Endothelial cell of umbilical vein (primary cell): Measurements from ENCODE around the gene PODXL2. TPM values are rescaled to one million over a fixed set of nuclear protein-coding genes. Genes with fewer than 3 reads are reported as not detected.

Experiments
- BruUV-seq: library from RNA; stranded (reverse); fragments of 400-500 nt; replicated peaks from 2 replicates; lab custom pipeline; 2021; lab: Mats Ljungman, UMichigan
- CTCF ChIA-PET: fragments of 300-600, 350-600 bp; sonication (Branson Sonifier 250); formaldehyde crosslinking; loops from one replicate; lab custom pipeline; 2021; ENCODE audit warnings: antibody characterized with exemption, inconsistent platforms; lab: Charles Lee
- POLR2A ChIA-PET: fragments of 300-600, 350-600 bp; sonication (Branson Sonifier 250); formaldehyde crosslinking; loops from one replicate; lab custom pipeline; 2021; ENCODE audit warnings: antibody characterized with exemption, inconsistent platforms; lab: Charles Lee
- DNase-seq: peaks from one replicate; pipeline ENCODE4 v3.0.0-alpha.2; 2011; ENCODE audit warnings: low read depth, low spot score
- FAIRE-seq: peaks from 2 replicates; lab custom pipeline; 2011; peaks lifted over from hg19 to GRCh38; lab: Jason Lieb, UNC
- H2AFZ ChIP-seq: 2 replicates; pipeline ENCODE4 v1.6.0; 2012; ENCODE audit warnings: low read depth, low read length, control low read depth, inconsistent platforms
- H3K27ac ChIP-seq: 2 replicates; pipeline ENCODE4 v1.5.1; 2011; ENCODE audit warnings: low read depth, mild to moderate bottlenecking, control low read depth, low read length, moderate library complexity; ENCODE audit not compliant: insufficient read depth
- H3K27me3 ChIP-seq, 2 experiments: 2 replicates each; pipeline versions ENCODE4 v1.6.0 to v1.6.1; 2011; ENCODE audit warnings: low read length in 2 of 2, mixed read lengths in 1 of 2; ENCODE audit not compliant: control insufficient read depth in 2 of 2, insufficient read depth in 2 of 2
- H3K36me3 ChIP-seq, 2 experiments: 2 replicates in 1 of 2; 3 replicates in 1 of 2; pipeline ENCODE4 v1.5.1; 2011; ENCODE audit warnings: low read length in 2 of 2, mild to moderate bottlenecking in 1 of 2, moderate library complexity in 1 of 2; ENCODE audit not compliant: control insufficient read depth in 2 of 2, insufficient read depth in 2 of 2; ENCODE audit errors: extremely low read depth in 1 of 2
- H3K4me1 ChIP-seq: 3 replicates; pipeline ENCODE4 v1.5.1; 2011; ENCODE audit warnings: mild to moderate bottlenecking, low read length; ENCODE audit not compliant: control insufficient read depth, insufficient read depth; ENCODE audit errors: extremely low read depth
- H3K4me2 ChIP-seq: 2 replicates; pipeline ENCODE4 v1.6.1; 2011; ENCODE audit warnings: low read length, control low read depth, mixed read lengths; ENCODE audit not compliant: insufficient read depth
- H3K4me3 ChIP-seq, 3 experiments: fragments of 200-600 bp in 1 of 3; sonication (generic), shearing (Covaris generic) in 1 of 3; replicated peaks in 1 of 3; 2 replicates each; pipeline ENCODE4 v1.5.1; 2011 to 2016; ENCODE audit warnings: control low read depth in 3 of 3, low read length in 3 of 3, mild to moderate bottlenecking in 2 of 3, inconsistent platforms in 1 of 3, low read depth in 1 of 3, moderate library complexity in 1 of 3; ENCODE audit not compliant: insufficient read depth in 1 of 3
- H3K79me2 ChIP-seq: 2 replicates; pipeline ENCODE4 v1.6.0; 2012; ENCODE audit warnings: low read length, inconsistent platforms; ENCODE audit not compliant: control insufficient read depth, insufficient read depth
- H3K9ac ChIP-seq: replicated peaks from 2 replicates; pipeline ENCODE3; 2011; ENCODE audit warnings: low read length, control low read depth; ENCODE audit not compliant: insufficient read depth; ENCODE audit errors: extremely low read depth
- H3K9me1 ChIP-seq: replicated peaks from 3 replicates; pipeline ENCODE4 v1.6.0; 2011; ENCODE audit warnings: mild to moderate bottlenecking, low read length; ENCODE audit not compliant: control insufficient read depth, insufficient read depth; ENCODE audit errors: extremely low read depth
- H3K9me3 ChIP-seq: replicated peaks from 2 replicates; pipeline ENCODE4 v1.5.1; 2012; ENCODE audit warnings: low read length, inconsistent platforms; ENCODE audit not compliant: control insufficient read depth, insufficient read depth
- H4K20me1 ChIP-seq: replicated peaks from 2 replicates; pipeline ENCODE3; 2011; ENCODE audit warnings: mild to moderate bottlenecking, low read length; ENCODE audit not compliant: control insufficient read depth, insufficient read depth; ENCODE audit errors: extremely low read depth
- EZH2 ChIP-seq: IDR thresholded peaks from 2 replicates; pipeline ENCODE4 v1.6.1; 2012; ENCODE audit warnings: borderline replicate concordance, low read depth, mild to moderate bottlenecking, moderate library complexity, low read length, inconsistent platforms; ENCODE audit not compliant: severe bottlenecking
- FOS ChIP-seq: IDR thresholded peaks from 2 replicates; pipeline ENCODE4 v1.6.1; 2011; ENCODE audit warnings: mild to moderate bottlenecking, low read length, moderate library complexity, borderline replicate concordance; ENCODE audit not compliant: insufficient read depth
- GATA2 ChIP-seq: IDR thresholded peaks from 2 replicates; pipeline ENCODE4 v1.7.0; 2011; ENCODE audit warnings: low read depth, mild to moderate bottlenecking, moderate library complexity, mixed read lengths, low read length; ENCODE audit not compliant: insufficient read length, insufficient read depth
- JUN ChIP-seq: IDR thresholded peaks from 2 replicates; pipeline ENCODE4 v1.6.1; 2011; ENCODE audit warnings: borderline replicate concordance, low read depth; ENCODE audit not compliant: insufficient read length, insufficient read depth
- MYC ChIP-seq: IDR thresholded peaks from one replicate; pipeline ENCODE4 v1.6.1; 2011; ENCODE audit warnings: mild to moderate bottlenecking, low read depth, low read length
- POLR2A ChIP-seq: IDR thresholded peaks from 2 replicates; pipeline ENCODE4 v1.6.1; 2012; ENCODE audit warnings: low read depth, mild to moderate bottlenecking, control low read depth, low read length
- POLR2AphosphoS5 ChIP-seq: IDR thresholded peaks from 2 replicates; pipeline ENCODE4 v1.6.1; 2012; ENCODE audit warnings: low read depth, mild to moderate bottlenecking, control low read depth, low read length, moderate library complexity; ENCODE audit not compliant: insufficient read depth
- dilution Hi-C: fragments of 300-500 bp; cut with MboI; formaldehyde crosslinking; loops from one replicate; pipeline ENCODE4 v1.15.0; 2019; ENCODE audit warnings: low sequenced_read_pairs; ENCODE audit not compliant: extremely low pct_ligation_motif_present
- intact Hi-C: fragments of 100-400 bp; cut with micrococcal nuclease; formaldehyde crosslinking; loops from one replicate; pipeline ENCODE4 v1.10.0; 2022
- polyA plus RNA-seq, 4 experiments: library from polyadenylated mRNA; depleted of rRNA in 3 of 4; stranded (reverse) in 3 of 4; unstranded in 1 of 4; fragments of >200 nt; gene quantifications; 2 replicates each; pipeline versions ENCODE4 v1.2.1 to v1.2.3, GENCODE V29; 2011 to 2012; ENCODE audit warnings: missing spikeins in 1 of 4
- total RNA-seq: library from RNA; stranded (reverse); gene quantifications from 2 replicates; pipeline ENCODE4 v1.2.3, GENCODE V29; 2021
- TF ChIP-seq, protein P1 (sequence below), 2 donors: IDR thresholded peaks; 1 replicate in 1 of 2; 2 replicates in 1 of 2; pipeline ENCODE4 v1.5.1; 2011; ENCODE audit warnings: low read length in 2 of 2, mild to moderate bottlenecking in 2 of 2, moderate library complexity in 2 of 2, control low read depth in 1 of 2, inconsistent platforms in 1 of 2, low read depth in 1 of 2; ENCODE audit not compliant: insufficient read depth in 1 of 2; ENCODE audit errors: extremely low read depth in 1 of 2
- TF ChIP-seq, protein P2 (sequence below): IDR thresholded peaks from 2 replicates; pipeline ENCODE4 v1.6.1; 2011; ENCODE audit not compliant: insufficient read depth, insufficient read length

PODXL2 gene
- total and polyA plus RNA-seq, 2 donors (not counting 3 experiments of a cell fraction or from before 2014, with no cell fraction given), result 5.5 to 6.5 TPM

- no peaks in the 10 kb centered on the region for H3K9me1 ChIP-seq
- TF ChIP-seq MYC, result no peak
- TF ChIP-seq POLR2AphosphoS5, result no peak
- TF ChIP-seq, protein P1, sequence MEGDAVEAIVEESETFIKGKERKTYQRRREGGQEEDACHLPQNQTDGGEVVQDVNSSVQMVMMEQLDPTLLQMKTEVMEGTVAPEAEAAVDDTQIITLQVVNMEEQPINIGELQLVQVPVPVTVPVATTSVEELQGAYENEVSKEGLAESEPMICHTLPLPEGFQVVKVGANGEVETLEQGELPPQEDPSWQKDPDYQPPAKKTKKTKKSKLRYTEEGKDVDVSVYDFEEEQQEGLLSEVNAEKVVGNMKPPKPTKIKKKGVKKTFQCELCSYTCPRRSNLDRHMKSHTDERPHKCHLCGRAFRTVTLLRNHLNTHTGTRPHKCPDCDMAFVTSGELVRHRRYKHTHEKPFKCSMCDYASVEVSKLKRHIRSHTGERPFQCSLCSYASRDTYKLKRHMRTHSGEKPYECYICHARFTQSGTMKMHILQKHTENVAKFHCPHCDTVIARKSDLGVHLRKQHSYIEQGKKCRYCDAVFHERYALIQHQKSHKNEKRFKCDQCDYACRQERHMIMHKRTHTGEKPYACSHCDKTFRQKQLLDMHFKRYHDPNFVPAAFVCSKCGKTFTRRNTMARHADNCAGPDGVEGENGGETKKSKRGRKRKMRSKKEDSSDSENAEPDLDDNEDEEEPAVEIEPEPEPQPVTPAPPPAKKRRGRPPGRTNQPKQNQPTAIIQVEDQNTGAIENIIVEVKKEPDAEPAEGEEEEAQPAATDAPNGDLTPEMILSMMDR (IDR thresholded peaks at IDR 0.05; ENCODE audit: extremely low read depth in 1 of 2, insufficient read depth in 1 of 2, low read depth in 1 of 2, low read length in 2 of 2), result no peak
- no peaks in the 10 kb centered on the region for H3K4me1 ChIP-seq
- no peak overlapping the region for H3K4me3 ChIP-seq
- dilution Hi-C loops (no loop called here), intact Hi-C loops (no loop called here)
- peaks cover 0 to 3% of the 10 kb centered on the region in 2 experiments for H3K36me3 ChIP-seq
- no peaks in the 10 kb centered on the region for H3K9me3 ChIP-seq
- no peaks in the 10 kb centered on the region for H4K20me1 ChIP-seq
- BruUV-seq, result no TSS peak
- ChIA-PET CTCF (interaction anchor here (1.6 kb wide), 1 partner anchor 49 kb away, joined by 5 read pairs; no protein-coding TSS in a partner anchor), POLR2A (no interaction called here)
- H2AFZ ChIP-seq, result no peak overlapping the region
- DNase-seq (no peak), FAIRE-seq (no peak)
- no peak overlapping the region for H3K9ac ChIP-seq
- H3K27me3 ChIP-seq, result peaks cover 18 to 19% of the 10 kb centered on the region in 2 experiments
- H3K79me2 ChIP-seq, result no peaks in the 10 kb centered on the region
- no peak overlapping the region for H3K4me2 ChIP-seq
- H3K27ac ChIP-seq, result no peak overlapping the region
These were observed 4.9 kb upstream of the PODXL2 start for GRCh38 chr3:127624063-127624462.

DNA sequence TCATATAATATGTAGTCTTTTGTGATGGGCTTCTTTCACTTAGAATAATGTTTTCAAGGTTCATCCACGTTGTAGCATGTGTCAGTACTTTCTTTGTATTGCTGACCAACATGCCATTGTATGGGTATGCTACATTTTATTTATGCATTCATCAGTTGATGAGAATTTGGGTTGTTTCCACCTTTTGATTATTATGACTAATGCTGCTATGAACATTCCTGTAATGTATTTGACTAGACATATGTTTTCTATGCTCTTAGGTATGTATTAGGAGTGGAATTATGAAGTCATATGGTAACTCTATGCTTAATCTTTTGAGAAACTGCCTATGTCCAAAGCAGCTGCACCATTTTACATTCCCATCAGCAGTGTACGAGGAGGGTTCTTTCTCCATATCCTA is 3.2 kb upstream of the PODXL2 start:
- BruUV-seq, result no TSS peak

More for the DNA sequence above, 3.2 kb upstream of the PODXL2 start:
- ChIA-PET POLR2A (no interaction called here), CTCF (no interaction called here)
- H3K4me2 ChIP-seq, result no peak overlapping the region
- TF ChIP-seq JUN (no peak), FOS (no peak), EZH2 (no peak), GATA2 (no peak), POLR2A (no peak), MYC (no peak), POLR2AphosphoS5 (no peak)
- TF ChIP-seq, protein P1 (IDR thresholded peaks at IDR 0.05; ENCODE audit: extremely low read depth in 1 of 2, insufficient read depth in 1 of 2, low read depth in 1 of 2, low read length in 2 of 2), result no peak
- TF ChIP-seq, protein P2, sequence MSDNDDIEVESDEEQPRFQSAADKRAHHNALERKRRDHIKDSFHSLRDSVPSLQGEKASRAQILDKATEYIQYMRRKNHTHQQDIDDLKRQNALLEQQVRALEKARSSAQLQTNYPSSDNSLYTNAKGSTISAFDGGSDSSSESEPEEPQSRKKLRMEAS, result no peak
- no peak overlapping the region for H3K4me3 ChIP-seq
- H4K20me1 ChIP-seq, result no peaks in the 10 kb centered on the region
- H3K27me3 ChIP-seq, result peaks cover 26 to 30% of the 10 kb centered on the region in 2 experiments
- intact Hi-C loops (no loop called here), dilution Hi-C loops (no loop called here)
- no peaks in the 10 kb centered on the region for H3K79me2 ChIP-seq
- FAIRE-seq, result no peak
- H2AFZ ChIP-seq, result no peak overlapping the region
- H3K36me3 ChIP-seq, result peaks cover 0 to 3% of the 10 kb centered on the region in 2 experiments
- peaks cover 6% of the 10 kb centered on the region for H3K4me1 ChIP-seq
- no peak for DNase-seq
- H3K9me1 ChIP-seq, result no peaks in the 10 kb centered on the region
- no peaks in the 10 kb centered on the region for H3K9me3 ChIP-seq
- H3K27ac ChIP-seq, result no peak overlapping the region
- H3K9ac ChIP-seq, result no peak overlapping the region
